GM12878 (cell line): ENCODE measurements around the gene IQGAP2. TPM values are rescaled to one million over a fixed set of nuclear protein-coding genes. Genes with fewer than 3 reads are reported as not detected.

ENCODE experiments used
- BRCA1 ChIP-seq: IDR thresholded peaks from 2 replicates; pipeline ENCODE4 v1.6.1; 2011; ENCODE audit warnings: low read depth, low read length, improper control_type of control experiment
- CREB1 ChIP-seq: IDR thresholded peaks from 2 replicates; pipeline ENCODE4 v1.6.1; 2012; ENCODE audit warnings: low read depth, mild to moderate bottlenecking, inconsistent platforms
- NFIC ChIP-seq: IDR thresholded peaks from 2 replicates; pipeline ENCODE4 v1.6.1; 2012; ENCODE audit warnings: low read depth, mild to moderate bottlenecking, inconsistent platforms, low read length, moderate library complexity
- RAD51 ChIP-seq: fragments of 450-650 bp; IDR thresholded peaks from 2 replicates; pipeline ENCODE4 v1.6.1; 2016; ENCODE audit warnings: moderate library complexity, mild to moderate bottlenecking, inconsistent platforms
- SRF ChIP-seq, 2 experiments: IDR thresholded peaks; 2 replicates each; pipeline ENCODE4 v1.6.1; 2011; ENCODE audit warnings: low read depth in 2 of 2, low read length in 2 of 2, mild to moderate bottlenecking in 1 of 2, moderate library complexity in 1 of 2
- TAF1 ChIP-seq: IDR thresholded peaks from 2 replicates; pipeline ENCODE4 v1.6.1; 2011; ENCODE audit warnings: mild to moderate bottlenecking, low read depth, low read length, borderline replicate concordance
- polyA plus RNA-seq, 11 experiments: library from polyadenylated mRNA; depleted of rRNA in 4 of 11; unstranded in 6 of 11; stranded (reverse) in 5 of 11; fragments of >200 nt; fragmentation: Nextera tagmentation in 4 of 11; fragmentation: Illumina TruSeq in 1 of 11; extraction: Ambion mirVana in 4 of 11; extraction: Trizol in 1 of 11; gene quantifications; 1 replicate in 1 of 11; 2 replicates in 10 of 11; pipeline versions ENCODE4 v1.2.1 to v1.2.3, GENCODE V29; 2011 to 2016; ENCODE audit warnings: inconsistent platforms in 2 of 11, missing spikeins in 2 of 11, low read depth in 1 of 11
- total RNA-seq, 4 experiments: library from RNA; depleted of rRNA in 3 of 4; stranded (reverse); fragments of >200 nt in 3 of 4; fragmentation: Illumina TruSeq in 1 of 4; extraction: Trizol in 1 of 4; gene quantifications; 2 replicates each; pipeline versions ENCODE4 v1.2.1 to v1.2.3, GENCODE V29; 2013 to 2021
- TF ChIP-seq, protein P1 (sequence below): fragments of 450-650 bp; formaldehyde crosslinking; IDR thresholded peaks from 2 replicates; pipeline ENCODE4 v1.4.0; 2020; ENCODE audit warnings: mild to moderate bottlenecking, moderate library complexity
- TF ChIP-seq, protein P2 (sequence below): fragments of 450-650 bp; IDR thresholded peaks from 2 replicates; pipeline ENCODE4 v1.6.1; 2017; ENCODE audit warnings: borderline replicate concordance

IQGAP2 gene
- total and polyA plus RNA-seq, 10 of the 15 experiments (the other 5 are each of a cell fraction or from before 2014, with no cell fraction given) = 14.5 to 41.4 (median 21.8) TPM

GRCh38 chr5:76415855-76416254 is 12.8 kb downstream of the IQGAP2 start (continued):
- TF ChIP-seq BRCA1 = no peak
- TF ChIP-seq SRF (IDR thresholded peaks at IDR 0.05; ENCODE audit: low read depth in 2 of 2, low read length in 2 of 2) = no peak
- no peak for TF ChIP-seq NFIC
- no peak for TF ChIP-seq CREB1
- no peak for TF ChIP-seq RAD51
- TF ChIP-seq, protein P1, sequence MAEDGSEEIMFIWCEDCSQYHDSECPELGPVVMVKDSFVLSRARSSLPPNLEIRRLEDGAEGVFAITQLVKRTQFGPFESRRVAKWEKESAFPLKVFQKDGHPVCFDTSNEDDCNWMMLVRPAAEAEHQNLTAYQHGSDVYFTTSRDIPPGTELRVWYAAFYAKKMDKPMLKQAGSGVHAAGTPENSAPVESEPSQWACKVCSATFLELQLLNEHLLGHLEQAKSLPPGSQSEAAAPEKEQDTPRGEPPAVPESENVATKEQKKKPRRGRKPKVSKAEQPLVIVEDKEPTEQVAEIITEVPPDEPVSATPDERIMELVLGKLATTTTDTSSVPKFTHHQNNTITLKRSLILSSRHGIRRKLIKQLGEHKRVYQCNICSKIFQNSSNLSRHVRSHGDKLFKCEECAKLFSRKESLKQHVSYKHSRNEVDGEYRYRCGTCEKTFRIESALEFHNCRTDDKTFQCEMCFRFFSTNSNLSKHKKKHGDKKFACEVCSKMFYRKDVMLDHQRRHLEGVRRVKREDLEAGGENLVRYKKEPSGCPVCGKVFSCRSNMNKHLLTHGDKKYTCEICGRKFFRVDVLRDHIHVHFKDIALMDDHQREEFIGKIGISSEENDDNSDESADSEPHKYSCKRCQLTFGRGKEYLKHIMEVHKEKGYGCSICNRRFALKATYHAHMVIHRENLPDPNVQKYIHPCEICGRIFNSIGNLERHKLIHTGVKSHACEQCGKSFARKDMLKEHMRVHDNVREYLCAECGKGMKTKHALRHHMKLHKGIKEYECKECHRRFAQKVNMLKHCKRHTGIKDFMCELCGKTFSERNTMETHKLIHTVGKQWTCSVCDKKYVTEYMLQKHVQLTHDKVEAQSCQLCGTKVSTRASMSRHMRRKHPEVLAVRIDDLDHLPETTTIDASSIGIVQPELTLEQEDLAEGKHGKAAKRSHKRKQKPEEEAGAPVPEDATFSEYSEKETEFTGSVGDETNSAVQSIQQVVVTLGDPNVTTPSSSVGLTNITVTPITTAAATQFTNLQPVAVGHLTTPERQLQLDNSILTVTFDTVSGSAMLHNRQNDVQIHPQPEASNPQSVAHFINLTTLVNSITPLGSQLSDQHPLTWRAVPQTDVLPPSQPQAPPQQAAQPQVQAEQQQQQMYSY (CRISPR knock-in tag) = no peak
- TF ChIP-seq, protein P2, sequence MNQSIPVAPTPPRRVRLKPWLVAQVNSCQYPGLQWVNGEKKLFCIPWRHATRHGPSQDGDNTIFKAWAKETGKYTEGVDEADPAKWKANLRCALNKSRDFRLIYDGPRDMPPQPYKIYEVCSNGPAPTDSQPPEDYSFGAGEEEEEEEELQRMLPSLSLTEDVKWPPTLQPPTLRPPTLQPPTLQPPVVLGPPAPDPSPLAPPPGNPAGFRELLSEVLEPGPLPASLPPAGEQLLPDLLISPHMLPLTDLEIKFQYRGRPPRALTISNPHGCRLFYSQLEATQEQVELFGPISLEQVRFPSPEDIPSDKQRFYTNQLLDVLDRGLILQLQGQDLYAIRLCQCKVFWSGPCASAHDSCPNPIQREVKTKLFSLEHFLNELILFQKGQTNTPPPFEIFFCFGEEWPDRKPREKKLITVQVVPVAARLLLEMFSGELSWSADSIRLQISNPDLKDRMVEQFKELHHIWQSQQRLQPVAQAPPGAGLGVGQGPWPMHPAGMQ = no peak
- TF ChIP-seq TAF1 = no peak
